AG04450 (cell line): Measurements from ENCODE around the gene ANKRD22. TPM values are rescaled to one million over a fixed set of nuclear protein-coding genes. Genes with fewer than 3 reads are reported as not detected.

ENCODE experiments used
- CTCF ChIA-PET: fragments of 300-600, 350-600 bp; formaldehyde crosslinking; extraction: SDS; loops from one replicate; lab custom pipeline; 2022; ENCODE audit warnings: antibody characterized with exemption, inconsistent platforms; lab: Charles Lee
- POLR2A ChIA-PET: fragments of 350-600 bp; formaldehyde crosslinking; extraction: SDS; loops from one replicate; lab custom pipeline; 2021; ENCODE audit warnings: antibody characterized with exemption, inconsistent platforms; lab: Yijun Ruan, JAX
- DNase-seq: peaks from one replicate; pipeline ENCODE4 v3.0.0-alpha.2; 2011; ENCODE audit warnings: low read depth, low spot score
- H3K27ac ChIP-seq: one replicate; pipeline ENCODE4 v1.5.1; 2012; ENCODE audit warnings: low read depth, low read length, control low read depth
- H3K27me3 ChIP-seq: one replicate; pipeline ENCODE4 v1.6.0; 2012; ENCODE audit warnings: low read length; ENCODE audit not compliant: control insufficient read depth, insufficient read depth
- H3K4me3 ChIP-seq: 2 replicates; pipeline ENCODE4 v1.5.1; 2011; ENCODE audit warnings: mild to moderate bottlenecking, low read depth, low read length, control low read depth
- H3K9me3 ChIP-seq: 2 replicates; pipeline ENCODE4 v1.5.1; 2012; ENCODE audit warnings: low read length; ENCODE audit not compliant: control insufficient read depth, insufficient read depth
- CTCF ChIP-seq: IDR thresholded peaks from 2 replicates; pipeline ENCODE4 v1.5.1; 2011; ENCODE audit warnings: low read depth, low read length, control low read depth, inconsistent platforms
- polyA plus RNA-seq: library from polyadenylated mRNA; depleted of rRNA; stranded (reverse); fragments of >200 nt; gene quantifications from 2 replicates; pipeline ENCODE4 v1.2.3, GENCODE V29; 2011

ANKRD22 gene
- polyA plus RNA-seq, 1 experiment = not detected

DNA sequence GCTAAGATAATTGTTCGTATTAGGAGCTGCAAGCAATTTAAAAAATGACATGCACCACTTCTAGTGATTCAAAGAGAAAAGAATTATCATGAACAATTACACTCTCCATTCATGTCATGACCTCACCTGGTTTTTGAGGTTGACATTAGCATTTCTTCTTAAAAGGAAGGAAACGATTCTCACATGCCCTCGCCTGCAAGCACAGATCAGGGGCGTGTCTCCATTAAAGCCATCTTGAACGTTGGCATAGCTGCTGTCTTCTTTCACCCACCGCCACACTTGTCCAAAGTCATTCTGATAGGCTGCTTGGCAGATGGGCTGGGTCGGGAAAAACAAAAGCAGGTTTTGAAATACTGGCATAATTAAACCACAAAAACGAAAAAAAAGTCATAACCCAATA is 19.9 kb downstream of the ANKRD22 start:
- Histone ChIP-seq H3K27ac (no peak overlapping the region), H3K27me3 (no peaks in the 10 kb centered on the region), H3K9me3 (no peaks in the 10 kb centered on the region), H3K4me3 (no peak overlapping the region)
- ChIA-PET CTCF (interaction anchor here (1.1 to 4.9 kb wide), 2 partner anchors 102 to 144 kb away, joined by 5 to 42 read pairs; no protein-coding TSS in a partner anchor), POLR2A (no interaction called here)
- TF ChIP-seq CTCF = no peak
- no peak for DNase-seq

- ChIA-PET POLR2A (no interaction called here), CTCF (interaction anchor here (0.8 to 4.9 kb wide), 4 partner anchors 103 to 248 kb away, joined by 3 to 42 read pairs (median 4); partner anchors contain the start of gene RNLS)
Measured at GRCh38 chr10:88830643-88831268, 20.9 kb downstream of the ANKRD22 start.

DNA sequence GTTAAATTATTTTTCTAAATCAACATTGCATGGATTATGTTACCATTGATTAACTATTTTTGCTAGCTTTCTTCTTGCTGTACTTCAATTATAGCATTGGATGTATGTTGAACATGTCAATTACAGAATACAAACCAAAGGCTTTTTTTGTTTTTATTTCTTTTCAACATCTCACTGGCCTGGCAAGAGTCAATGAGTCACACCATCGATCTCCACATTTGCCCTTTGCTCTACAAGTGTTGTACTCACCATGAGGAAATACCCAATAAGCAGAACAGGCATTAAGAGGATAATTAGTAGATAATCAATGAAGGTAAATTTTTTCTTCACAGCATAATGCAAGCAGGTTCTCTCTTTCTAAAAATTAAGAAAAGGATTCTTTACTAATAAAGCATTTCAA is 23.3 kb downstream of the ANKRD22 start:
- CTCF ChIA-PET = interaction anchor here (4.9 kb wide), 1 partner anchor 105 kb away, joined by 42 read pairs; no protein-coding TSS in a partner anchor
- POLR2A ChIA-PET = no interaction called here
- DNase-seq = no peak
- Histone ChIP-seq H3K27me3 (no peaks in the 10 kb centered on the region), H3K9me3 (no peaks in the 10 kb centered on the region), H3K4me3 (no peak overlapping the region), H3K27ac (no peak overlapping the region)
- TF ChIP-seq CTCF = no peak

More at GRCh38 chr10:88830643-88831268, 20.9 kb downstream of the ANKRD22 start:
- H3K9me3 ChIP-seq = no peaks in the 10 kb centered on the region
- H3K27me3 ChIP-seq = no peaks in the 10 kb centered on the region
- DNase-seq = no peak
- H3K27ac ChIP-seq = no peak overlapping the region
- H3K4me3 ChIP-seq = no peak overlapping the region
- TF ChIP-seq CTCF = no peak

- no peaks in the 10 kb centered on the region for H3K27me3 ChIP-seq
- CTCF ChIA-PET = interaction anchor here (4.2 kb wide), 1 partner anchor 8 kb away, joined by 30 read pairs; no protein-coding TSS in a partner anchor
- H3K4me3 ChIP-seq = no peak overlapping the region
- no peak for TF ChIP-seq CTCF
- H3K9me3 ChIP-seq = no peaks in the 10 kb centered on the region
- H3K27ac ChIP-seq = no peak overlapping the region
- DNase-seq = no peak
- POLR2A ChIA-PET = no interaction called here
Measured at GRCh38 chr10:88827671-88828070, 24.0 kb downstream of the ANKRD22 start.

- CTCF ChIA-PET = interaction anchor here (0.6 to 4.2 kb wide), 4 partner anchors 9 to 243 kb away, joined by 3 to 30 read pairs (median 4); partner anchors contain the start of gene RNLS
- TF ChIP-seq CTCF = no peak
Measured at GRCh38 chr10:88826388-88826787, 25.3 kb downstream of the ANKRD22 start.

More at GRCh38 chr10:88826388-88826787, 25.3 kb downstream of the ANKRD22 start:
- no peaks in the 10 kb centered on the region for H3K27me3 ChIP-seq
- H3K9me3 ChIP-seq = no peaks in the 10 kb centered on the region
- POLR2A ChIA-PET = no interaction called here
- H3K4me3 ChIP-seq = no peak overlapping the region
- H3K27ac ChIP-seq = no peak overlapping the region
- no peak for DNase-seq
